Measurements from ENCODE around the gene CIROP. TPM values are rescaled to one million over a fixed set of nuclear protein-coding genes. Genes with fewer than 3 reads are reported as not detected.
"Not testable (repeated sequence)": the region's sequence is repeated elsewhere in the genome, so short reads cannot be mapped to it uniquely, and the experiment has no call there.

The CIROP gene
- total RNA-seq, 1 donor from 2014 or later, result not detected

DNA sequence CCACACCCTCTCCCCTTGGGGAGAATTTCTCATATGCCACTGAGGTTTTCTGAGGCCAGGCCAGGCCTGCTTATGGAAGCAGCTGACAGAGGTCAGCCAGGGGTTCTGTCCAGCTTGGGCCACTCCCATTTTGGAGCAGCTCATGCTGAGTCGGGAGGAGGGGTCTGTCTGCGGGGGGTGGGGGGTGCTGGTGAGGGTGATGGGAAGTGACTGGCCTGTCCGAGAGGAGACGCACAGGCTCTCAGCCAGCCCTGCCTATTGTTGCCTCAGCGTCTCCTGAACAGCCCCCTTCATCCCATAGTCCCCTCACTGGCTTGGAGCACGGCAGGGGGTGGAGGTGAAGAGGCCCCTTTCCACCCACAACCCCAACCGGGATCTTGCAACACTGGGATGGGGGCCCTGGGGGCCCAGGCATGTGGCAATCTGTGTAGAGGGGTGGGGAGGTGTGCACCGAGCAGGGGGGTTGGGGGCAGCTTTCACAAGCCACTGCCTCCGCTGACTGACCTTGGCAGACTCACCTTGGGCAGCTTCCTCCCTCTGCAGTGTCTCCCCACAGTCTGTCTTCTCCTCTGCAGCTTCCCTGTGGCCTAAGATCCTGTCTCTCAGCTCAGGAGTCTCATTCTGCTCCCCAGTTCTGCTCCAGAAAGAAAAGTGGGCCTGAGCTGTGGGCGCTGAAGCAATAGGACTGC, 8.8 kb upstream of the CIROP start:
- DNase-seq, result no peak
- Histone ChIP-seq H3K27ac (replicated peaks) (no peak overlapping the region), H3K4me3 (no peak overlapping the region), H3K27me3 (ENCODE audit: low read depth) (peaks cover 73% of the 10 kb centered on the region), H3K4me1 (peaks cover 7% of the 10 kb centered on the region), H3K36me3 (no peaks in the 10 kb centered on the region), H3K9me3 (replicated peaks) (no peaks in the 10 kb centered on the region)
- intact Hi-C loops (cut with micrococcal nuclease), result loop anchor here (5.0 kb wide), 1 partner anchor 84 kb away; no protein-coding TSS in a partner anchor
- TF ChIP-seq CTCF (IDR thresholded peaks at IDR 0.05; ENCODE audit: borderline replicate concordance), result no peak

GRCh38 chr14:23112359-23113178, 7.8 kb upstream of the CIROP start:
- intact Hi-C loops (cut with micrococcal nuclease), result loop anchor here (5.0 kb wide), 1 partner anchor 85 kb away; no protein-coding TSS in a partner anchor
- Histone ChIP-seq H3K27me3 (ENCODE audit: low read depth) (peaks cover 69% of the 10 kb centered on the region), H3K27ac (replicated peaks) (no peak overlapping the region), H3K36me3 (no peaks in the 10 kb centered on the region), H3K4me3 (no peak overlapping the region), H3K9me3 (replicated peaks) (no peaks in the 10 kb centered on the region), H3K4me1 (peaks cover 7% of the 10 kb centered on the region)
- DNase-seq, result no peak
- no peak for TF ChIP-seq CTCF (IDR thresholded peaks at IDR 0.05; ENCODE audit: borderline replicate concordance)

GRCh38 chr14:23110579-23111365, 6.0 kb upstream of the CIROP start:
- DNase-seq, result no peak

GRCh38 chr14:23109769-23110168, 5.0 kb upstream of the CIROP start:
- intact Hi-C loops (cut with micrococcal nuclease), result loop anchor here (5.0 kb wide), 1 partner anchor 88 kb away; no protein-coding TSS in a partner anchor
- Histone ChIP-seq H3K27me3 (ENCODE audit: low read depth) (peaks cover 45% of the 10 kb centered on the region), H3K4me1 (peaks cover 9% of the 10 kb centered on the region), H3K9me3 (replicated peaks) (no peaks in the 10 kb centered on the region), H3K36me3 (no peaks in the 10 kb centered on the region), H3K27ac (replicated peaks) (no peak overlapping the region), H3K4me3 (no peak overlapping the region)
- no peak for TF ChIP-seq CTCF (IDR thresholded peaks at IDR 0.05; ENCODE audit: borderline replicate concordance)
- DNase-seq, result no peak

More at GRCh38 chr14:23110579-23111365, 6.0 kb upstream of the CIROP start:
- H3K27ac ChIP-seq (replicated peaks), result no peak overlapping the region
- no peaks in the 10 kb centered on the region for H3K9me3 ChIP-seq (replicated peaks)
- TF ChIP-seq CTCF (IDR thresholded peaks at IDR 0.05; ENCODE audit: borderline replicate concordance), result no peak
- intact Hi-C loops (cut with micrococcal nuclease), result loop anchor here (5.0 kb wide), 1 partner anchor 87 kb away; no protein-coding TSS in a partner anchor
- H3K4me3 ChIP-seq, result no peak overlapping the region
- H3K27me3 ChIP-seq (ENCODE audit: low read depth), result peaks cover 55% of the 10 kb centered on the region
- H3K4me1 ChIP-seq, result peaks cover 7% of the 10 kb centered on the region
- no peaks in the 10 kb centered on the region for H3K36me3 ChIP-seq

GRCh38 chr14:23108169-23108568, 3.4 kb upstream of the CIROP start:
- H3K36me3 ChIP-seq; H3K27ac ChIP-seq (replicated peaks); intact Hi-C loops (cut with micrococcal nuclease); H3K4me3 ChIP-seq; DNase-seq; H3K9me3 ChIP-seq (replicated peaks); H3K4me1 ChIP-seq: not testable (repeated sequence)
- peaks cover 31% of the 10 kb centered on the region for H3K27me3 ChIP-seq (ENCODE audit: low read depth)

- DNase-seq; intact Hi-C loops (cut with micrococcal nuclease): not testable (repeated sequence)
Measured at GRCh38 chr14:23107620-23108019, 2.8 kb upstream of the CIROP start.

More at GRCh38 chr14:23107620-23108019, 2.8 kb upstream of the CIROP start:
- not testable (repeated sequence) for H3K4me1 ChIP-seq; H3K9me3 ChIP-seq (replicated peaks); H3K27ac ChIP-seq (replicated peaks); H3K4me3 ChIP-seq; H3K36me3 ChIP-seq
- peaks cover 29% of the 10 kb centered on the region for H3K27me3 ChIP-seq (ENCODE audit: low read depth)

Data from left ventricle myocardium inferior (tissue), 1 donor.